Measurements from ENCODE around the gene MCOLN1.

MCOLN1 gene

DNA sequence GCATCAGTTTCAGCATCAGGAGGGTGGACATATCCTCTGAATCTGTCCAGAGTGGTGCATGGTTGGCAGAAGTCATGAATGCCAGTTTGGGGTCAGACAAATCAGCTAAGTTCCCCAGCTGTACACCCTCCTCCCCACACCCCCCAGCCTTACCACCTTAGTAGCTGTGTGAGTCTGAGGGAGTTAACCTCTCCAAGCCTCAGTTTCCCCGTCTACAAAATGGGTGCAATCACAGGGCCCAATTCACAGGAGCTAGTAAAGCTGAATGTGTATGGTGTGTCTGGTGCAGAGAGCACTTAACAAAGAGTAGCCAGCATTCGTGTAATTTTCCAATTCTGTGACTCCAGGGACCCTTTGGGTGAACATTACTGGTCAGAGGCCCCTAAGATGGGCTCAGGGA is 19.9 kb upstream of the MCOLN1 start:
- no peak for DNase-seq (ENCODE audit: low read depth in 2 of 2)

DNA sequence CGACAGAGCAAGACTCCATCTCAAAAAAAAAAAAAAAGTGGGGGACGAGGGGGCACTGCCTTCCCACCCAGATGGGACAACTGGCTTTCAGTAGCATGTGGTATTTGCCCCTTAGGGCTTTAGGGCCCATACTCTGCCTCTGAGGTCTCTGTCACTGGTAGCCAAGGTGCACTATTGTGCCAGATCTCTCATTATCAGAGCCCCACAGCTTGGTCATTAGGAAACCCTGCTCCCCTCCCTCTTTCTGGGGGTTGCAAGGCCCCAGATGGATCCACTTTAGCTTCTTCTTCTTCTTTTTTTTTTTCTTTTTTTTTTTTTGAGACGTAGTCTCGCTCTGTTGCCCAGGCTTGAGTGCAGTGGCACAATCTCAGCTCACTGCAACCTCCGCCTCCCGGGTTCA is 17.7 kb upstream of the MCOLN1 start:
- no peak for DNase-seq (ENCODE audit: low read depth in 2 of 2)

GRCh38 chr19:7505288-7505681 is 17.1 kb upstream of the MCOLN1 start:
- DNase-seq (ENCODE audit: low read depth in 2 of 2), result no peak

GRCh38 chr19:7505682-7506384 is 16.6 kb upstream of the MCOLN1 start:
- DNase-seq (ENCODE audit: low read depth in 2 of 2), result no peak

DNA sequence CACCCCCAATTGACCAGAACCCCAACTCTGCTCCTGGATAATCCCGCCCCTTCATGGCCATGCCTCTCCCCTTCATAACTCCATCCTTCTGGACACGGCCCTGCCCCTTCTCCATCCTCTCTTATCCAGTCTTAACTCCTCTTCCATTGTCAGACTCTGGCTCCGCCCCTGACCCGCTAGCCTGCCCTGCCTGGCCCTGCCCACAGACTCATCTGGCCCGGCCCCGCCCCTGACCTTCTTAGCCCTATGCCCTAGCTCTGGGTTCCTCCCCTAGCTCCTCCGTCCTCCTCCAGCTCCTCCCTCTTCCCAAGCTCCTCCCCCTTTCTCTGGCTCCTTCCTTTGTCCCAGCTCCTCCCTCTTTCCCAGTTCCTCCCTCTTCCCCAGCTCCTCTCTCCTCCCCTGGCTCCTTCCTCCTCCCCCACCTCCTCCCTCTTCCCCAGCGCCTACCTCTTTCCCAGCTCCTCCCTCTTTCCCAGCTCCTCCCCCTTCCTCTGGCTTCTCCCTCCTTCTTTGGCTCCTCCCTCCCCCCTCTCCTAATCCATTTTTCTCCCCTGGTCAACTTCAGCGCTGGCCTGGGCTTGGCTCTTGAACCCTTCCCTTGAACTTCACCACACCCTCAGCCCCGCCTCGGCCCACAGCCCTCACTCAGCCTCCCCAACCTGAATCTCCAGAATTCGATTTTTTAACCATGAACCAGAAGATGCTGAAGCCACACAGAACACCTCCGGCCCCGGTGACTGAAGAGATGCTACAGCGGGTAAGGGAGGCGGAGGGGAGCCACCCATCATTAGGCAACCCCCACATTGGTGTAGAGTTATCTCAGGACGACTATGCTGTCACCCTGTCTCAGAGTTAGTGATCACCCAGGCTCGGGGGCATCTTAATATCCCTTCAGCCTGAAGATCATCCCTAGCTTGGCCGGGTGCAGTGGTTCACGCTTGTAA is 15.8 kb upstream of the MCOLN1 start:
- no peak for DNase-seq (ENCODE audit: low read depth in 2 of 2)

DNA sequence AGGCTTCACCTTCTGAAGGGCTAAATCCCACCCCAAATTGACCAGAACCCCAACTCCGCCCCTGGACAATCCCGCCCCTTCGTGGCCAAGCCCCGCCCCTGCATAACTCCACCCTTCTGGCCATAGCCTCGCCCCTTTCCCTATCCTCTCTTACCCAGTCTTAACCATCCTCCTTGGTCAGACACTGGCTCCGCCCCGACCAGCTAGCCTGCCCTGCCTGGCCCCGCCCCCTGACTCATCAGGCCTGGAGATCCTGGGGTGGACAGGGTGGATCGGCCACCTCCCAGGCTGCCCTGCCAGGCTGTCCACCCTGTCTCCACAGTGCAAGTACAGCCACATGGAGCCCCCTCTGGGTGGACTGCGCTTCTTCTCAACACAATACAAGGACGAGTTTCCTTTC is 14.5 kb upstream of the MCOLN1 start:
- DNase-seq (ENCODE audit: low read depth in 2 of 2), result no peak

DNA sequence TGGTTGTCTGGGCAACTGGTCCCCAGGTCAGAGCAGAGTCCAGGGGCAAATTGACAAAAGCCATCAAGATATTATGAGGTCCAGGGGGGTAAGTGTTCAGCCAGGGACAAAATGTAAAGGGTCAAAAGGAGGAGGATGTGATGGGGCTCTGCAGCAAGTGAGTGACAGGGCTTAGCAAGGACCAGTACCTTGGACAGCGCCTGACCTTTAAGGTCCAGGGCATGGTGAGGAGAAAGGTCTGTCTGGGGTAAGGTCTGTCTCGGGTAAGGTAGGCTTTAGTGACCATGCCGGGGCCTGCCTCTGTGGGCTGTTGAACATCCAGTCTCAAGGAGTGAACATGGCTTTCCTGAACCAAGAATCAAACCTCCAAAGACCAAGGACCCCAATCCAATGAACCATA is 12.8 kb upstream of the MCOLN1 start:
- DNase-seq (ENCODE audit: low read depth in 2 of 2), result no peak

- no peak for DNase-seq (ENCODE audit: low read depth in 2 of 2)
These were observed 10.0 kb upstream of the MCOLN1 start for GRCh38 chr19:7512400-7512851.

DNA sequence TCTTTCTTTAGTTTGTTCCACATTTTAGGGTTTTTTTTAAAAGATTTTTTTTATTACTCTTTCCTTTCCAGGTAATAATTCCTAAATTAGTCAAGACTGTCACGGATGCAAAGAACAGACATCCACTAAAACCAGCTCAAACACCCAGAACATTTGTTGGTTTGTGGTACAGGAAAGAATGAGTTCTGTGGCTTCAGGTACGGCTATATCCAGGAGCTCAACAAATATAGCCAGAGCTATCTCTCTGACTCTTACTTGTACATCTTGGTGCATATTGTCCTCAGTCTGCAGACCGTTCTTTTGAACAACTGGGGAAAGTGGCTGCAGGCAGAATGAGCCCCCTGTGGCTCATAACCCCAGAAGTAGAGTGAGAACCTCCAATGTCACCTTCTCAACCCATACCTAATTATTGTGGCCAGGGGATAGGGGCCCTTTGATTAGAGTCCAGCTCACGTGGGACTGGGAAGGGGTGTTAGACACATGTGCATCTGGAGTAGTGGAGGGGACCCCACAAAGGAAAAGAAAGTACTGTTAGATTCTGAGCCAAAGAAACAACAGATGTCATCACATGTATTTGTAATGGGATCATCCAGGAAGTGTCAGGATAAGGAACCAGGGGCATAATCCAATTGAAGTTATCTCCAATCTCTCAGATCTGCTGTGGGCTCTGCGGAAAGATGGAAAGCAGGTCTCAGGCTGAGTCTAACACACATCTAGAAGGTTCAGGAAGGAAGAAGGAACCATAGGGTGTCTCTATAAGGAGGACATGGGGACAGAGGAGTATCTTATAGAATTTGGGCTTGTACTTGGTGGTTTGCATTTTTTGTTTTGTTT is 8.4 kb upstream of the MCOLN1 start:
- no peak for DNase-seq (ENCODE audit: low read depth in 2 of 2)

GRCh38 chr19:7515110-7515644 is 7.2 kb upstream of the MCOLN1 start:
- no peak for DNase-seq (ENCODE audit: low read depth in 2 of 2)

GRCh38 chr19:7515645-7516151 is 6.7 kb upstream of the MCOLN1 start, which contains the start of gene ZNF358:
TSS of gene ZNF358 (plus strand) at chr19:7516103. CDS start at chr19:7519243, 3,140 bp downstream.
- DNase-seq (ENCODE audit: low read depth in 2 of 2), result no peak

DNA sequence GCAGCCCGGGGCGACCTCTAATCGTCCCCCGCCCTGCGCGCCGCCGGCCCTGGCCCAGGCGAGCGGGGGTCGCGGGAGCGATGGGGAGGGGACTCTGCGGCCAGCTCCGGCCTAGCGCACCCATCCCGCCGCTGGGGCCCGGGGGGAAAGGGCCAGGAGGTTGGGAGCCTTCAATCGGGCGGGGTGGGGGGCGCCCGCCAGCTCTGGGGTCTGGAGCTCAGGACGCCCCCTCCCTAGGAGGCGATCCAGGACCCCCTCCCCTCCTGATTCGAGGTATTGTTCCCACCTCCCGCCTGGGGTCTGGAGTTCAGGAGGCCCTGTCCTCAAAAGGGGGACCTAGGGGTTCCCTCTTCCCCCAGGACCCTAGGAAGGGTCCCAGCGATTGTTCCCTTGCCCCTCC is 6.1 kb upstream of the MCOLN1 start:
- DNase-seq (ENCODE audit: low read depth in 2 of 2), result no peak

GRCh38 chr19:7516878-7517277 is 5.5 kb upstream of the MCOLN1 start:
- DNase-seq (ENCODE audit: low read depth in 2 of 2), result no peak

GRCh38 chr19:7519361-7520130 is 2.9 kb upstream of the MCOLN1 start:
- DNase-seq (ENCODE audit: low read depth in 2 of 2), result no peak

GRCh38 chr19:7520131-7521051 is 2.0 kb upstream of the MCOLN1 start:
- DNase-seq (ENCODE audit: low read depth in 2 of 2), result no peak

- no peak for DNase-seq (ENCODE audit: low read depth in 2 of 2)
These were observed 813 bp upstream of the MCOLN1 start for GRCh38 chr19:7521551-7522071.

- DNase-seq (ENCODE audit: low read depth in 2 of 2), result no peak
These were observed 671 bp downstream of the MCOLN1 start for GRCh38 chr19:7522923-7523667.

DNA sequence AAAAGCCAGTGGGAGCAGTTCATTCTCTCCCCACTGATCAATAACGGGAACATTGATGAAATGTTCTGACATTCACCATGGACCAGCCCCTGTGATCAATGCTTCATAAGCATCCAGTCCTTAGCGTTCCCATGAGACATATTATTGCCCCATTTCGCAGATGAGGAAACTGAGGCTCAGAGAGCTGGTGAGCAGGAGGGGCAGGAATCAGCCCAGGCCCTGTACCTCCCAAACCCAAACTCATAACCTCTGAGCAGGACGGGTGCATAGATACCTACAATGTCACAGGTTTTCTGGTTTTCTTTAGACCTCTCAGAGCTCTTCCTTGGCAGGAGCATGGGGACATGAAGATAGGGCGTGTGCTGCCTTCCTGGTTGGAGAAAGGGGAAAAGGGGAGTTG is 2.1 kb downstream of the MCOLN1 start:
- DNase-seq (ENCODE audit: low read depth in 2 of 2), result no peak
